NCI-H128 (cell line): ENCODE data around the gene CEP126.
"Not testable (repeated sequence)": the region's sequence is repeated elsewhere in the genome, so short reads cannot be mapped to it uniquely, and the experiment has no call there.

ENCODE experiments used
- DNase-seq: peaks from one replicate; lab custom pipeline; 2025; ENCODE audit not compliant: unreplicated experiment; lab: John Stamatoyannopoulos, UW

Gene CEP126

GRCh38 chr11:101931692-101932091, 16.9 kb downstream of the CEP126 start:
- DNase-seq, result no peak

GRCh38 chr11:101940901-101941520, 26.2 kb downstream of the CEP126 start:
- no peak for DNase-seq

- no peak for DNase-seq
Observed at GRCh38 chr11:101944923-101945322, 30.1 kb downstream of the CEP126 start.

GRCh38 chr11:101945448-101945847, 30.6 kb downstream of the CEP126 start:
- DNase-seq, result no peak

- no peak for DNase-seq
Observed at GRCh38 chr11:101949680-101950220, 34.9 kb downstream of the CEP126 start.

- no peak for DNase-seq
Observed at GRCh38 chr11:101955278-101955677, 40.5 kb downstream of the CEP126 start.

GRCh38 chr11:101955701-101956100, 40.9 kb downstream of the CEP126 start:
- DNase-seq, result no peak

- DNase-seq, result no peak
Observed at GRCh38 chr11:101960231-101960630, 45.4 kb downstream of the CEP126 start.

GRCh38 chr11:101964200-101964599, 49.4 kb downstream of the CEP126 start:
- not testable (repeated sequence) for DNase-seq

- DNase-seq, result no peak
Observed at GRCh38 chr11:101974255-101974654, 59.4 kb downstream of the CEP126 start.

GRCh38 chr11:101974771-101975170, 60.0 kb downstream of the CEP126 start:
- DNase-seq, result no peak

GRCh38 chr11:101975734-101976133, 60.9 kb downstream of the CEP126 start:
- DNase-seq, result no peak

- no peak for DNase-seq
Observed at GRCh38 chr11:101987370-101987769, 72.6 kb downstream of the CEP126 start.

GRCh38 chr11:101993172-101993571, 78.4 kb downstream of the CEP126 start:
- DNase-seq, result no peak

GRCh38 chr11:101994052-101994469, 79.3 kb downstream of the CEP126 start:
- not testable (repeated sequence) for DNase-seq

- DNase-seq, result no peak
Observed at GRCh38 chr11:101996111-101996510, 81.3 kb downstream of the CEP126 start.

GRCh38 chr11:102001657-102002338, 87.0 kb downstream of the CEP126 start:
- no peak for DNase-seq

- DNase-seq, result no peak
Observed at GRCh38 chr11:102004220-102004619, 89.4 kb downstream of the CEP126 start.

- no peak for DNase-seq
Observed at GRCh38 chr11:102005306-102005705, 90.5 kb downstream of the CEP126 start.

- DNase-seq, result no peak
Observed at GRCh38 chr11:102006835-102007566, 92.2 kb downstream of the CEP126 start.

- peak; percentile 29 for DNase-seq
Observed at GRCh38 chr11:102007567-102008437, 93.0 kb downstream of the CEP126 start.
